Esophagus squamous epithelium (tissue), 5 donors: ENCODE results near the gene GNPDA1. TPM values are rescaled to one million over a fixed set of nuclear protein-coding genes. Genes with fewer than 3 reads are reported as not detected.
A peak's percentile ranks its signal among the peaks of the same experiment; 100 is the strongest.

Source experiments
- DNase-seq: peaks from one replicate; lab custom pipeline; 2025; lab: John Stamatoyannopoulos, UW
- H3K27ac ChIP-seq, 4 donors: fragments of 200-600 bp; sonication (generic); one replicate each; pipeline ENCODE4 v1.5.1; 2016 to 2019; ENCODE audit warnings: mild to moderate bottlenecking in 1 of 4
- H3K27me3 ChIP-seq, 4 donors: fragments of 200-600 bp; sonication (generic); 1 replicate in 3 of 4; 2 replicates in 1 of 4; pipeline versions ENCODE4 v1.5.1 to v1.6.0; 2017 to 2021; ENCODE audit warnings: antibody characterized with exemption in 1 of 4
- H3K36me3 ChIP-seq, 3 donors: fragments of 200-600 bp; sonication (generic); one replicate each; pipeline ENCODE4 v1.5.1; 2016 to 2019
- H3K4me1 ChIP-seq, 3 donors: fragments of 200-600 bp; sonication (generic); one replicate each; pipeline ENCODE4 v1.5.1; 2017 to 2019
- H3K4me3 ChIP-seq, 4 donors: fragments of 200-600 bp; sonication (generic); 1 replicate in 3 of 4; 2 replicates in 1 of 4; pipeline ENCODE4 v1.5.1; 2016 to 2019; ENCODE audit warnings: mild to moderate bottlenecking in 2 of 4, moderate library complexity in 1 of 4
- H3K9me3 ChIP-seq, 3 donors: fragments of 200-600 bp; sonication (generic); one replicate each; pipeline ENCODE4 v1.5.1; 2016 to 2019
- CTCF ChIP-seq, 6 experiments: fragments of 450-650 bp in 4 of 6; fragments of 200-600 bp in 2 of 6; sonication (generic) in 2 of 6; IDR thresholded peaks; one replicate each; pipeline ENCODE4 v1.5.1; 2016 to 2019; ENCODE audit warnings: antibody characterized with exemption in 6 of 6, mild to moderate bottlenecking in 4 of 6, moderate library complexity in 4 of 6
- POLR2A ChIP-seq, 4 donors: fragments of 450-650 bp; IDR thresholded peaks; one replicate each; pipeline ENCODE4 v1.6.1; 2017; ENCODE audit warnings: antibody characterized with exemption in 4 of 4, mild to moderate bottlenecking in 4 of 4, moderate library complexity in 3 of 4
- WGBS, 2 donors: methylation state at CpG; one replicate each; pipeline ENCODE4 v1.1.5; 2018; 5-methylcytosine and 5-hydroxymethylcytosine counted together
- intact Hi-C: fragments of 100-400 bp; cut with DNase I; formaldehyde crosslinking; loops from one replicate; pipeline ENCODE4 v1.15.0; 2022
- total RNA-seq, 4 donors: library from RNA; depleted of rRNA; stranded (reverse); fragments of >200 nt; gene quantifications; one replicate each; pipeline ENCODE4 v1.1.0, GENCODE V29; 2016
- donor health status: DM: yes; HTN: yes; CAD: no.

Gene GNPDA1
- total RNA-seq, 4 donors from 2014 or later = 12.3 to 42.6 (median 21.1) TPM

- TF ChIP-seq CTCF (IDR thresholded peaks at IDR 0.05) (no peak), POLR2A (IDR thresholded peaks at IDR 0.05) (no peak)
- intact Hi-C loops = no loop called here
- H3K4me3 ChIP-seq = no peak overlapping the region
- DNase-seq = no peak
- peaks cover 11 to 97% (median 16%) of the 10 kb centered on the region in 3 donors for H3K36me3 ChIP-seq
- peaks cover 0 to 21% (median 4%) of the 10 kb centered on the region in 3 donors for H3K4me1 ChIP-seq
- H3K27ac ChIP-seq = no peak overlapping the region
- H3K9me3 ChIP-seq = no peaks in the 10 kb centered on the region
- H3K27me3 ChIP-seq = no peaks in the 10 kb centered on the region
Observed at GRCh38 chr5:141978389-141978788, 34.4 kb downstream of the GNPDA1 start.

- peaks cover 11 to 97% (median 14%) of the 10 kb centered on the region in 3 donors for H3K36me3 ChIP-seq
- H3K9me3 ChIP-seq = no peaks in the 10 kb centered on the region
- H3K4me3 ChIP-seq = no peak overlapping the region
- H3K27me3 ChIP-seq = no peaks in the 10 kb centered on the region
- no peak for DNase-seq
- intact Hi-C loops = no loop called here
- H3K4me1 ChIP-seq = peaks cover 0 to 27% (median 4%) of the 10 kb centered on the region in 3 donors
- H3K27ac ChIP-seq = no peak overlapping the region
- 45 to 55% methylated on average over 6 of the region's 6 CpGs for WGBS, 2 donors
- TF ChIP-seq POLR2A (IDR thresholded peaks at IDR 0.05) = no peak
- no peak for TF ChIP-seq CTCF (IDR thresholded peaks at IDR 0.05)
Observed at GRCh38 chr5:141976176-141976575, 36.7 kb downstream of the GNPDA1 start.

- DNase-seq = no peak
- 60 to 63% methylated on average over 1 of the region's 1 CpG for WGBS, 2 donors
- Histone ChIP-seq H3K4me1 (peaks cover 10 to 44% (median 16%) of the 10 kb centered on the region in 3 donors), H3K4me3 (no peak overlapping the region), H3K9me3 (no peaks in the 10 kb centered on the region), H3K27ac (no peak overlapping the region), H3K27me3 (no peaks in the 10 kb centered on the region), H3K36me3 (peaks cover 0 to 78% (median 0%) of the 10 kb centered on the region in 3 donors)
- TF ChIP-seq CTCF (IDR thresholded peaks at IDR 0.05) = no peak
- TF ChIP-seq POLR2A (IDR thresholded peaks at IDR 0.05) = no peak
- intact Hi-C loops = no loop called here
Observed at GRCh38 chr5:141973871-141974595, 38.8 kb downstream of the GNPDA1 start.

DNA sequence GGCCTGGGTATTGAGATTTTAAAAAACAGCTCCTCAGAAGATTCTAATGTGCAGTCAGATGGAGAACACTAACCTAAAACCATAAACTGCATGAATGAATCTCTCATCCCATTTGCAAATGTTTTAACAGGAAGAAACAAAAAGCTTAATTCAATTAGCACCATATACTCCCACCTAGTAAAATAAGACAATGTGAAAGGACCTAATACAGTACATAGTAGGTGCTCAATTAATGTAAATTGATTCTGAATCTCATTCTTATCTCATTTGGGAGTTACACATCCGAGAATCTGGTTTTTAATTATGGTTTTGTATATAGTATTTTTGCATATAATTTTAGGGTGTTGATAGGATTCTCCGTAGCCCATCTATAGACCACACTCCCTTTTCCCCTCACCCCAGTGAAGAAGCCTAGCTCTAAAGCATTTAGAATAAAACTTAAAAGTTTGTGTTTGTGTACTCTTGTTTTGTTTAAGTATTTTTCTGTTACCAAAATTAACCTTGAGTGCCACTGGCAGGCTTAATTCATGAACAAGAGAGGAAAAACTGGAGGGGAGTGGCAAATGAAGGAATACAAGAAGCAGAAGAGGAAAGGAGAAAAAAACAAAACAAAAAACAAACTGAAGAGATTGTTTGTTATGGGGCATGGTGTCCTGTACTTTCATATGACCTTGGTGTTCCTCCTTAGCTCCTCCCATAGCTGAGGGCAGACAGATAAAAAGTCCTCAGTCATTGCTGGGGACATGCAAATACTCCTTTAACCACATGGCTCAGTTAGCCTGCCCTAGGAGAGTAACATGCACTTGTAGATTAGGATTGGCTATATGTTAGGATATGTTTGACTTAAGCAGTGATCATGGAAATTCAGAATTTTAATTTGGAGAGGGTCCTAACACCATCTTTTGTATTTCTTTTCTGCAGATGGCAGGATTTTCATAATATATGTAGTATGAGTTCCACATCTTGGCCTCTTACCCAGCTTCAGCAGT is 42.8 kb downstream of the GNPDA1 start:
- no peak for DNase-seq

More for the DNA sequence above, 42.8 kb downstream of the GNPDA1 start:
- H3K36me3 ChIP-seq = peaks cover 0 to 41% (median 0%) of the 10 kb centered on the region in 3 donors
- TF ChIP-seq CTCF (IDR thresholded peaks at IDR 0.05) = no peak
- TF ChIP-seq POLR2A (IDR thresholded peaks at IDR 0.05) = peak in 1 of 4 donors; percentile 30
- no peaks in the 10 kb centered on the region for H3K27me3 ChIP-seq
- WGBS, 2 donors = 55 to 67% methylated on average over 2 of the region's 2 CpGs
- H3K27ac ChIP-seq = peak overlapping the region; percentile 96 to 99 (median 97)
- peak overlapping the region; percentile 49 to 84 (median 68) for H3K4me3 ChIP-seq
- H3K9me3 ChIP-seq = no peaks in the 10 kb centered on the region
- peaks cover 10 to 38% (median 12%) of the 10 kb centered on the region in 3 donors for H3K4me1 ChIP-seq
- intact Hi-C loops = no loop called here
